DOHH2 (cell line): ENCODE data around the gene KIAA1671.
"Not testable (repeated sequence)": the region's sequence is repeated elsewhere in the genome, so short reads cannot be mapped to it uniquely, and the experiment has no call there.

Experiments used
- H3F3A ChIP-seq: fragments of 200-600 bp; sonication (generic), shearing (Covaris generic); 2 replicates; pipeline ENCODE4 v1.6.0; 2016; ENCODE audit warnings: antibody characterized with exemption, mild to moderate bottlenecking; ENCODE audit not compliant: control insufficient read depth, insufficient read depth
- H3K27ac ChIP-seq: fragments of 200-600 bp; sonication (generic); 2 replicates; pipeline ENCODE4 v1.5.1; 2014; ENCODE audit warnings: low read depth, mild to moderate bottlenecking, low read length, moderate library complexity
- H3K27me3 ChIP-seq: fragments of 200-600 bp; sonication (generic); 2 replicates; pipeline ENCODE4 v1.6.1; 2014; ENCODE audit warnings: mild to moderate bottlenecking, low read length, mixed read lengths; ENCODE audit not compliant: control insufficient read depth
- H3K36me3 ChIP-seq: fragments of 200-600 bp; sonication (generic); 2 replicates; pipeline ENCODE4 v1.6.1; 2014; ENCODE audit warnings: mild to moderate bottlenecking, low read length, moderate library complexity, mixed read lengths; ENCODE audit not compliant: control insufficient read depth
- H3K4me1 ChIP-seq: fragments of 200-600 bp; sonication (generic); 2 replicates; pipeline ENCODE4 v1.6.1; 2014; ENCODE audit warnings: mild to moderate bottlenecking, low read length, mixed read lengths; ENCODE audit not compliant: control insufficient read depth
- H3K4me2 ChIP-seq: fragments of 200-600 bp; sonication (generic); 2 replicates; pipeline ENCODE4 v1.6.0; 2014; ENCODE audit warnings: mild to moderate bottlenecking, low read length, moderate library complexity
- H3K4me3 ChIP-seq: fragments of 200-600 bp; sonication (generic); 2 replicates; pipeline ENCODE4 v1.5.1; 2014; ENCODE audit warnings: mild to moderate bottlenecking, low read length, mixed read lengths
- H3K79me2 ChIP-seq: fragments of 200-600 bp; sonication (generic); 2 replicates; pipeline ENCODE4 v1.6.1; 2014; ENCODE audit warnings: mild to moderate bottlenecking, low read length, mixed read lengths; ENCODE audit not compliant: control insufficient read depth
- H3K9me2 ChIP-seq: fragments of 200-600 bp; sonication (generic); replicated peaks from 2 replicates; pipeline ENCODE4 v1.6.1; 2014; ENCODE audit warnings: mild to moderate bottlenecking, low read length, mixed read lengths; ENCODE audit not compliant: control insufficient read depth
- H3K9me3 ChIP-seq: fragments of 200-600 bp; sonication (generic); 2 replicates; pipeline ENCODE4 v1.6.1; 2014; ENCODE audit warnings: antibody characterized with exemption, low read length, mixed read lengths; ENCODE audit not compliant: control insufficient read depth, insufficient read depth
- H4K20me1 ChIP-seq: fragments of 200-600 bp; sonication (generic); 2 replicates; pipeline ENCODE4 v1.6.0; 2014; ENCODE audit warnings: low read depth, mild to moderate bottlenecking, antibody characterized with exemption, low read length, moderate library complexity; ENCODE audit not compliant: control insufficient read depth, insufficient read depth
- CTCF ChIP-seq: fragments of 200-600 bp; sonication (generic); IDR thresholded peaks from one replicate; pipeline ENCODE4 v1.5.1; 2014; ENCODE audit warnings: antibody characterized with exemption, mild to moderate bottlenecking, low read depth, low read length; ENCODE audit not compliant: poor library complexity, severe bottlenecking
- EZH2phosphoT487 ChIP-seq: fragments of 200-600 bp; sonication (generic); IDR thresholded peaks from 2 replicates; pipeline ENCODE4 v1.6.1; 2017; ENCODE audit warnings: borderline replicate concordance, mild to moderate bottlenecking, antibody characterized with exemption, low read length, moderate library complexity, mixed read lengths

The KIAA1671 gene

DNA sequence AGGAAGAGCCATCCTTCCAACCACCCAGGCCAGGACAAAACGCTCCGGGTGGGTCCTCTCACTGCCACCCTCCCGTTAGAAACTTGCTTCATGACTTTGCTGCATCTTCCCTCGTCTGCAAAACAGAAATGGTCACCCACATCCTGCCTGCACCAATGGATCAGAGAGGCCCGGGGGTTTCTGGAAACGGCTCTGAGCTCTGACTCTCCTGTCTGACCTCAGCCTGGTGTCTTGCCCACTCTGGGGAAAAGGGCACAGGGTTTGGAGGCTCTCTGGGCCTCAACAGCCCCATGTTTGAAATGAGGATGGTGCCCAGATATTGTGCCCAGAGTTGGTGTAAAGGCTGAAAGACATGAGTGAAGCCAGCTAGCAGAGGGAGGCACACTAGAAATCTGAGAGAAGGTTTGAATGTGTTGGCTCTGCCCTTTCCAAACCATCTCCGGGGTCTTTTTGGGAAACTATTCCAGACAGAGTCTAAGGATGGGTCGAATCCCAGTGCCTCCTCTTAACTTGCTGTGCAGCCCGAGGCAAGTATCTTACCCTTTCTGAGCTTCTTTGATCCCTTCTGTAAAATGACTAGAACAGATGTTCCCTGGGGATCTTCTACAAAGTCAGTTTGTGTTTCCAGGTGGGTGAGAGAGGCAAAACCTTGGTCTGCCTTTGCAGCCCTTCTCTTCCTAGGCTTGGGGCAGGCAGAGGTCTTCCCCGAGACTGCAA is 249.2 kb downstream of the KIAA1671 start:
- Histone ChIP-seq H4K20me1 (no peaks in the 10 kb centered on the region), H3K27me3 (no peaks in the 10 kb centered on the region), H3K9me2 (no peaks in the 10 kb centered on the region), H3K4me1 (no peaks in the 10 kb centered on the region), H3K4me3 (no peak overlapping the region), H3K79me2 (no peaks in the 10 kb centered on the region), H3K9me3 (no peaks in the 10 kb centered on the region), H3K27ac (no peak overlapping the region), H3K36me3 (no peaks in the 10 kb centered on the region), H3F3A (no peaks in the 10 kb centered on the region), H3K4me2 (no peak overlapping the region)
- no peak for TF ChIP-seq EZH2phosphoT487
- TF ChIP-seq CTCF = no peak

GRCh38 chr22:25202290-25202921 is 249.9 kb downstream of the KIAA1671 start:
- no peak overlapping the region for H3K4me3 ChIP-seq
- H4K20me1 ChIP-seq = no peaks in the 10 kb centered on the region
- H3K4me1 ChIP-seq = no peaks in the 10 kb centered on the region
- TF ChIP-seq EZH2phosphoT487 = no peak
- TF ChIP-seq CTCF = peak; percentile 90
- H3K36me3 ChIP-seq = no peaks in the 10 kb centered on the region
- no peaks in the 10 kb centered on the region for H3K9me3 ChIP-seq
- H3K27me3 ChIP-seq = no peaks in the 10 kb centered on the region
- H3K79me2 ChIP-seq = no peaks in the 10 kb centered on the region
- no peak overlapping the region for H3K27ac ChIP-seq
- H3K4me2 ChIP-seq = no peak overlapping the region
- no peaks in the 10 kb centered on the region for H3K9me2 ChIP-seq
- H3F3A ChIP-seq = no peaks in the 10 kb centered on the region

DNA sequence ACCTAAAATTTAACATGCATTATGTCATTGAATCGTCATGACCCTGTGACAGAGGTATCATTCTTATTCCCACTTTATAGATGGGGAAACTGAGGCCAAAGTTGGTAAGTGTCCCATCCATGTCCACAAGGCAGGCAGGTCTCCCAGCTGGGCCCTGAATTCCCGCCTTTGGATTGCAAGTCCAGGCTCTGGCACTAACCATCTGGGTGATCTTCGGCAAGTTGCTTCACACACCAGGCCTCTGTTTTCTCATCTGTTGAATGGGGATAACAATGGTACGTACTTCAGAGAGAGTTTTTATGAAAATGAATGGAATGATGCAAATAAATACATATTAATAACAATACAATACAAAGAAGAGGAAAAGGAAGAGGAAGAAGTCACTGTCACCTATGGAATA is 250.6 kb downstream of the KIAA1671 start:
- Histone ChIP-seq H3K4me1 (no peaks in the 10 kb centered on the region), H3K9me2 (no peaks in the 10 kb centered on the region), H3K4me2 (no peak overlapping the region), H3K79me2 (no peaks in the 10 kb centered on the region), H3K9me3 (no peaks in the 10 kb centered on the region), H3K27ac (no peak overlapping the region), H4K20me1 (no peaks in the 10 kb centered on the region), H3K36me3 (no peaks in the 10 kb centered on the region), H3K4me3 (no peak overlapping the region), H3K27me3 (no peaks in the 10 kb centered on the region), H3F3A (no peaks in the 10 kb centered on the region)
- TF ChIP-seq EZH2phosphoT487 (no peak), CTCF (no peak)

GRCh38 chr22:25204547-25204946 is 252.0 kb downstream of the KIAA1671 start:
- H4K20me1 ChIP-seq, H3K9me3 ChIP-seq, H3K4me1 ChIP-seq, H3K27ac ChIP-seq, H3K4me3 ChIP-seq, H3K79me2 ChIP-seq, H3K9me2 ChIP-seq, H3K4me2 ChIP-seq, H3K27me3 ChIP-seq, H3K36me3 ChIP-seq, H3F3A ChIP-seq: not testable (repeated sequence)
